HG03159 (cell line): ENCODE results near the gene KCNE4.

Experiments used
- ATAC-seq: cut with Tn5 transposase; IDR thresholded peaks from one replicate; pipeline ENCODE4 v1.9.1; 2021; ENCODE audit warnings: mild to moderate bottlenecking, moderate library complexity; ENCODE audit not compliant: unreplicated experiment

Gene KCNE4

DNA sequence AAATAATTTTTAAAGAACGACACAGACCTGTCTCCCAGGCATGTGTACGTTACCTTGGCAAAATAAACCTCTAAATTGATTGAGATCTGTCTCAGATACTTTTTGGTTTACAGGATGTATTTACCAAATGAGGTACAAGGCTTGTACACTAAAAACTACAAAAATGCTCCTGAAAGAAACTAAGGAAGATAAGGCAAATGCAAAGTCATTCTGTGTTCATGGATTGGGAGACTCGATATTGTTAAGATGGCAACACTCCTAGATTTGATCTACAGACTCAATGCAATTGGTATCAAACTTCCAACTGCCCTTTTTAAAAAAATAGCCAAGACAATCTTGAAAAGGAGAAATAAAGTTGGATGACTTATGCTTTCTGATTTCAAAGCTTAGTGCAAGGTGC is 11.5 kb upstream of the KCNE4 start:
- ATAC-seq, result no peak

DNA sequence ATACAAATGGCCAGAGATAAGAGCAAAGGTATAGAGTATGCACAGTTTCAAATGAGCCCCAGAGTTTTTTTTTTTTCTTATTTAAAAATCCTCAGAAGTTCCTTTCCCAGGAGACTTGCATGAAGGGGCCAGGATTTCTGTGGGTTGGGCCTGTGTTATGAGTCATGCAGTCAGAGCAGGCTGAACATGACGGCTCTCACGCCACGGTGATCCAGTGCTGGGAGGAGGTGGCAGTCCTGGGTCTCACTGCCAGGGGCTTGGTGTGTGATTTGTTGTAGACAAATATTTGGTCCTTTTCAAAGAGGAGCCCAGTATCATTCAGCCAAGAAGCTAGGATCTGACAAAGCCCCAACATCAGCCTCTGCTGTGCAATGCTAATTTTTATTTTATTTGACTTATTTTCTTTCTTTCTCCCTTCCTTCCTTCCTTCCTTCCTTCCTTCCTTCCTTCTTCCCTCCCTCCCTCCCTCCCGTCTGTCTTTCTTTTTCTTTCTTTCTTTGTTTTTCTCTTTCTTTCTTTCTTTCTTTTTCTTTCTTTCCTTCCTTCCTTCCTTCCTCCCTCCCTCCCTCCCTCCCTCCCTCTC is 10.4 kb upstream of the KCNE4 start:
- no peak for ATAC-seq

DNA sequence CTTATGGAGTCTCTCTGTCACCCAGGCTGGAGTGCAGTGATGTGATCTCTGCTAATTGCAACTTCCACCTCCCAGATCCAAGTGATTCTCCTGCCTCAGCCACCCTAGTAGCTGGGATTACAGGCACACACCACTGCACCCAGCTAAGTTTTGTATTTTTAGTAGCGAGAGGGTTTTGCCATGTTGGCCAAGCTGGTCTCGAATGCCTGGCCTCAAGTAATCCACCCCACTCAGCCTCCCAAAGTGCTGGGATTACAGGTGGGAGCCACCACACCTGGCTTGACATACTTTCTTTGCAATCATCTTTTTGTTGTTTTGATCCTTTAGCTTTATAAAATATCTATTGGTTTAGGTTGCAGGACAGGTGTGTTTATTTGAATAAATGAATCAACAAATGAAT is 9.7 kb upstream of the KCNE4 start:
- ATAC-seq, result no peak

DNA sequence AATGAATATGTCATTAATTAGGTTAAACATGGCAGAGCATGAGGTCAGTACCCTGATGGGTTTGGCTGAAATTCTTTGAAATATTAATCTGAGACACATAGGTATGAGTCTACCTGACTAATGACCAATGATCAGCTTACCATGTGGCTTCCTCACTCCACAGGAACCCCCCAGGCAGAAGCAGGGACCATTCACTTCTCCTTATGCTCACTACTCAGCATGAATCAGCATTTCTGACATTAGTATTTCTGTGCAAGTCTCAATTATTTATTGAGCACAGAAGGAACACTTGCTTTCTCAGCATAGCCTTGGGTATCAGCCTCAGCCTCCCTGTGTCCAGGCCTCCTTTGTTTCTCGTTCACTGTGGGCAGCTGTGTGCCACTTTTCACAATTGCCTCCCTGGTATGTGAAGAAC is 9.3 kb upstream of the KCNE4 start:
- ATAC-seq, result no peak

DNA sequence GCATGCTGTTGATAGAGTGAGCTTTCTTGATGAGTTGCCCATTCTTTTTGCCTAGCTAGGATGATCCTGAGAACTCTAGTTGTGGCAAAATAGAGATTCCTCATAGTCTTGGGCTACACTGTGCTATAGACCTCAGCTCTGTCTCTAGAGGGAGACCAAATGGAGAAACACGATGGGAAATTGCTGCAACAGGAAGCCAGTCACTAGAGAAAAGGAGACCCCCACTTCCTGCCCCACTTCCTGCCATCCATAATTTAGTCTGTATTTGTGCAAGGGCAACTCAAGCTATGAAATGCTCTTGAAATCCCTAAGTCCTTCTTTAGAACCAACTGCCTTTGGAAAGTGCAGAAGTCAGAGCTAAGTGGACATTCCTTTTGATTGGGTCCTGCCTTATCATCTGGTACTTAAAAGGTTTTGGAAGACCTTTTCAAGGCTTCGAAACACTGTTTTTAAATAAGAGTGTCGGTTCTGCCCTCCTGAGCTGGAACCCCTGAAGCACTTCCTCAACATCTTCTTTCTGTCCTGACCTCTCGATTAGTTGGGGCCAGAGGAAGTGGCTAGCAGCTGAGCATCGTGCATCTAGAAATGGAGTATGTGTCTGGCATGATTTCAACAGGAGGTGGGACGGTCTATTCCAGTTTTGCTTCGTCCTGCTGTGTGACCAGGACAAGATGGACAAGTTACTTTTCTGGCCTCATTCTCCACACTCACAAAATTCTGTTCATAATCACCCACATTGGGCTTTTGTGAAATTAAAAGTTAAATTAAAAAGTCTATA is 8.6 kb upstream of the KCNE4 start:
- ATAC-seq, result no peak

DNA sequence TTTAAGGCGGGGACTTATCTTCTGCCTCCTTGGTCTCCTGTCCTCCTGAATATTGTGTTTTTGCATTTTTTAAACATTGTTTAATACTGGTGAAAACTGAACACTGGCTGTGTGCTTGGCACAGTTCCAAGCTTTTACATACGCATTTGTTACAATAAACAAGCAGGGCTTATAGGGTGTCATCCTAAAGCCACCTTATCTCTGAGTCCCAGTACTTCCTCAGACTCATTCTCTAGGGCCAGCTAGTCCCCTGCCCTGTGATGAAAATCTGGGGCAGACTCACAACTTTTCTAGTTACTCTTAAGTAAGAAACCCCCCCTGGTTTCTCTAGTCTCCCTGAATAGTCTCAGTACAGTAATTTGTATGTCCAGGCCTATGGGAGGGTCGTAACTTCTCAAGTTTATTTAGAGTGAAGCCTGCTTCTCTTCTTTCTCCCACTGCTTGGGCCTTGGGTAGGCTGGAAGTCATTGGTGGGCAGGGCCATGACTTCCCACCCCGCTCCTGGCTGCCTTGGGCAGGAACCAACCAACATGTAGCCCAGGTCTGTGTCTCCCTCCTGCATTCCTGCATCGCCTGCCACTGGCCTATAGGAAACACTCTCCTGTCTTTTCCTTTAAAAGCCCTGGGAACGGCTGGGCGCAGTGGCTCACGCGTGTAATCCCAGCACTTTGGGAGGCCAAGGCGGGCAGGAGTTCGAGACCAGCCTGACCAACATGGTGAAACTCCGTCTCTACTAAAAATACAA is 7.7 kb upstream of the KCNE4 start:
- ATAC-seq, result no peak

DNA sequence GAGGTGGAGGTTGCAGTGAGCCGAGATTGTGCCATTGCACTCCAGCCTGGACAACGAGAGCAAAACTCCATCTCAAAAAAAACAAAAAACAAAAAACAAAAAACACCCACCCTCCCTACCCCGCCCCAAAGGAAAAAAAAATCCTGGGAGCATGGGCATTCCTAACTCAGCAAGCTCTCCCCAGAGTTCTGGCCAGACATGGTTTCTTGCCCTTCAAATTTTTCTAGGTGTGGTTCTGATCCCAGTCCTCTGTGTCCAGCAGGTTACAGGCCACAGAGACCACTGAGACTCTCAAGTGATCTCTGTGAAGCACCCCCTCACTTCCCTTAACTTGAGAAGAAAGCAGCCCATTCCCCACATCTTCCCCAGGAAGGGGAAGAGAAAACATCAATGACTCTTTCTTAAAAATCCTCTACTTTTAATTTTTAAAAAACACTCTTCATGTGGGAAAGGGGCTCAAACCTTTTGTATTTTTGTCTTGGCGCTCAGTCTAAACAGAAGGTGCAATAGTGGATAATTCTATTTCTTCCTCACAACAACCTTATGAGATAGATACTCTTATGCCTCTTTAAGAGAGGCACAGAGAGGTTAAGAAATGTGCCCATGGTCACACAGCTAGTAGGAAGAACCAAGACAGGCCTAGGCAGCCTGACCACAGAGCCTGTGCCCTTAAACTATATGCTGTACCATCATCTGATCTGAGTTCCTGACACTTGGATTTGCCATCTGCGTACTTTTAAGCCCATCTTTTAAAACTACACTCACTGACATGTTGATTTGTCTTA is 6.9 kb upstream of the KCNE4 start:
- no peak for ATAC-seq

DNA sequence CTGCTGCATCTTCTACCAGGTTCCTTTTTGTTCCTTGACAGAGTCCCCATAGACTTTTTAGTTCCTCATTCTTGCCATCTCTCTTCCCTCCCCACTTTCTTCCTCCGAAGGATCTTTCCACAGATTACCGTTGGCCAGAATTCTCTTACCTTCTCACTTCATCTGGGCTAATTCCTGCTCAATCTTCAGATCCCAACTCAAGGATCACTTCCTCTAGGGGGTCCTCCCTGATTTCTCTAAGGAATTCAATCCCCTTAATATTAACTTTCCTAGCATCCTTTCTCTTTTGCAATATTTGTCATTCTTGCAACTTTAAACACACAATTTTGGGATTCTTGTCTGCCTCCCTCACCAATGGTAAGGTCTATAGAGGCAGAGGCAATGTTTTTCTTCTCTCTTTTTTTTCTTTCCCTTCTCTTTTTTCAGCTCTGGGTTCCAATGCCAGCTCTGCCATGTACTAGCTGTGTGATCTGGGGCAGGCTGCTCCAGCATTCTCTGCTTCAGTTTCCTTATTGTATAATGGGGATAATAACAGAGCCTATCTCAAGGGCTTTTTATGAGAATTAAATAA is 5.4 kb upstream of the KCNE4 start:
- no peak for ATAC-seq

DNA sequence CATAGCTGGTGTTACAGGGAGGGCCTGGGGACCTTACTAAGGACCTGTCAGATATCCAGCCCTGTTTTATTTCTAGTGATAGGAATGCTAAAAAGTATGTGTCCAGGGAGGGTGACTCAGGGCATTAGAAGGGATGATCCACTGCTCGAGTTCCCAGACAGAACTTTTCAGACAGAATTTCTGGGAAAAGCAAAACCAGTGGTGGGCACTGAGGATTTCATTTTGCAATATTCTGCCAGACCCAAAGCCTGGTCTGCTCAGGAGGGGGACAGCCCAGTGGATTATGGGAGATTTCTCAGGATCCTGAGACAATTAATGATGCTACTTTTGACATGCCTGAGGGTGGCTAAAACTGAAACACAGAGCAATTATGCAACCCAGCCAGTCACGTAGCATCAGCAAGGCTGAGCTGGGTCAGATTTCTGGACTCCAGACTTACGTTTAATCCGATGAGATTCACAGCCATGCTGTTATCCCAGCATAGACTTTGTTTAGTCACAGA is 4.7 kb upstream of the KCNE4 start:
- no peak for ATAC-seq

DNA sequence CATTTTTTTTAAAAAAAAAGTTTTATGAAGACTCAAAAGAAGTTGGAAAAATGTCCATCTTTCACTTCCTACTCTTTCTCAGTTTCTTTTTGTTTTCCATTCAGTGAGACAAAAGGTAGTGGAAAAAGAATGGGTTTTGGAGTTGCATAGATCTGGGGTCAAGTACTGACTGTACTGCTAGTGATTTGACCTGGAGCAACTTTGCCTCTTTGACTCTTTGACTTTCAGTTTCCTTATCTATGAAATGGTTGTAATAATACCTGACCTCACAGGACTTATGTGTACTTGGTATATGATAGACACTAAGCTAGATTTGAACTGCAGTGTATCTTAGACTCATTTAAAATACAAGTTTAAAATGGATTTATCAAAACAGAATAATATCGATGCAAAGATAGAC is 3.5 kb upstream of the KCNE4 start:
- no peak for ATAC-seq

DNA sequence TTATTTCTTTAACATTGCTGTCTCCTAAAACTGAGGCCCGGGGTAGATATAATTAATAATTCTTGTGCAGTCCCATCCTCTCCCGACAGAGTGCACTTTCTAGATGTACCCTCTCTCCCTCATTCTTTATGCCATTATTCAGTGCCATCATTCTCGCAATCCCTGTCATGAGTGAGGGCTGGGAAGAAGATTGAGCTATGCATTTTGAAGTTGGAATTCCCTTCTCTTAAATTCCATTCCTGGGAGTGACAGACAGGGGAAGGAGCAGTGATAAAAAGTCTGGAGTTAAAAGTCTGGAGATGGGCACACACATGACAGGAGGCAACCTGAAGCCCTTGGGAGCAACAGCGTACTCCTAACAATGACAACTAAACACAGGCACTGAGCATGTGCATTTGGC is 2.6 kb upstream of the KCNE4 start:
- ATAC-seq, result no peak

DNA sequence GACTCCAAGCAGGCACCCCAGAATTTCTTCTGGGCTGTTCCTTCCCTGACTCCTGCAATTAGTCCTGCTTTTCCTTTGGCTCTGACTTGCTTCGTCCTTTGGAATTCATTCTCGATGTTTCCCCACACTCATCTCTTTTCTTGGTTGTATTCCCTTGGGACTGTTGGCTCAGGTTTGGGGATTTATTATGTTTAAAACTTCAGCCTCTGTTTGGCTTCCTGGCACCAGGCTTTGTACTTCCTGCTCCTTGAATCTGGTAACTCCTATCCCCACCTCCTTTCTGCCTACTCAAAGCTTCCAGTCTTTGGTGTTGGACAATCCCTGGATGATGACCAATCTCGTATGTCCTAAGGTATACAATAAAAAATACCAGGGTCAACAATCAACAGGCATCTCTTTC is 1.8 kb upstream of the KCNE4 start:
- no peak for ATAC-seq

DNA sequence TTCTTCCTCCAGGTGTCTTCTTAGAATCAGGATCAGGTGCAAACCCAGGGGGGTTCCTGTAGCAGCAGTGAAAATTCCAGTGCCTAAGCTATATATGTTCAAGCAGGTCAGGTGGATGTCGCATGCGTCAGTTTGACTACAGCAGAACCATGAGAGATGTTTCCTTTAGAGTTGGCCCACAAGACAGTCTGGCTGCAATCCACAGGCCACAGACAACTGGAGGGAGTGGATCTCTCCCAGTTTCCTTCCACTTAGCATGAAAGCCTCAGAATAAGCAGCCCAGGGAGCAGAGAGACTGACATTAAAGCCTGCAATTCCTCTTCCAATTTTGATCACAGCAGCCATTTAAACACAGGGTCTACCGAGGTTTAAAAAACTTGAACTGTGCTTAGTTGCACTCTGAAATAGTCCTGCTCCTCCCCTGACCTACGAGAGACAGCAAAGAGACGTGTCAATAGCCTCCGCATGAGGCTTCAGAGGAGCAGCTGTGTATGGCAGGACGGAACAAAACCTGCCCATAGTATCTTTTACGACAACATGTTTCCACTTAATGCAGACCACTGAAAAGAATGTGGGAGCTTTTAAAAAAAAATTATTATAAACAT is 988 bp upstream of the KCNE4 start:
- ATAC-seq, result no peak

DNA sequence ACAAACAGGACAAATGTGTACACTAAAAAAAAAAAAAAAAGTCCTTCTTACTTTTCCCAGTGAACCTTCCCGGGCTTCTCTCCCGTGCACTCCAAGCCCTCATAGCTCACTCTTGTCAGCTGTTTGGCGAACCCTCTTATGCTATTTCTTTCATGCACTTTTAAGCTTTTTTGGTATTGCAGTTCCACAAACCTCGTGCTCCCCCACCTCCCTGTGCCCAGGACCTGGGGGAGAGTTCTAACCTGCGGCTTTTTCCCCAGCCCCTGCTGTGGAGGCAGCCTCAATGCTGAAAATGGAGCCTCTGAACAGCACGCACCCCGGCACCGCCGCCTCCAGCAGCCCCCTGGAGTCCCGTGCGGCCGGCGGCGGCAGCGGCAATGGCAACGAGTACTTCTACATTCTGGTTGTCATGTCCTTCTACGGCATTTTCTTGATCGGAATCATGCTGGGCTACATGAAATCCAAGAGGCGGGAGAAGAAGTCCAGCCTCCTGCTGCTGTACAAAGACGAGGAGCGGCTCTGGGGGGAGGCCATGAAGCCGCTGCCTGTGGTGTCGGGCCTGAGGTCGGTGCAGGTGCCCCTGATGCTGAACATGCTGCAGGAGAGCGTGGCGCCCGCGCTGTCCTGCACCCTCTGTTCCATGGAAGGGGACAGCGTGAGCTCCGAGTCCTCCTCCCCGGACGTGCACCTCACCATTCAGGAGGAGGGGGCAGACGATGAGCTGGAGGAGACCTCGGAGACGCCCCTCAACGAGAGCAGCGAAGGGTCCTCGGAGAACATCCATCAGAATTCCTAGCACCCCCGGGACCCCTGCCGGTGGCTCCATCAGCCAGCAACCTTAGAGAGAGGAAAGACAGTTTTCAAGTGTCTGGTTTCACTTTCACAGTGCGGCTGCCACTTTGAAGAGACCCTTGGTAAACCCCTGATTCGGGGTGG is 826 bp downstream of the KCNE4 start:
- ATAC-seq, result no peak

DNA sequence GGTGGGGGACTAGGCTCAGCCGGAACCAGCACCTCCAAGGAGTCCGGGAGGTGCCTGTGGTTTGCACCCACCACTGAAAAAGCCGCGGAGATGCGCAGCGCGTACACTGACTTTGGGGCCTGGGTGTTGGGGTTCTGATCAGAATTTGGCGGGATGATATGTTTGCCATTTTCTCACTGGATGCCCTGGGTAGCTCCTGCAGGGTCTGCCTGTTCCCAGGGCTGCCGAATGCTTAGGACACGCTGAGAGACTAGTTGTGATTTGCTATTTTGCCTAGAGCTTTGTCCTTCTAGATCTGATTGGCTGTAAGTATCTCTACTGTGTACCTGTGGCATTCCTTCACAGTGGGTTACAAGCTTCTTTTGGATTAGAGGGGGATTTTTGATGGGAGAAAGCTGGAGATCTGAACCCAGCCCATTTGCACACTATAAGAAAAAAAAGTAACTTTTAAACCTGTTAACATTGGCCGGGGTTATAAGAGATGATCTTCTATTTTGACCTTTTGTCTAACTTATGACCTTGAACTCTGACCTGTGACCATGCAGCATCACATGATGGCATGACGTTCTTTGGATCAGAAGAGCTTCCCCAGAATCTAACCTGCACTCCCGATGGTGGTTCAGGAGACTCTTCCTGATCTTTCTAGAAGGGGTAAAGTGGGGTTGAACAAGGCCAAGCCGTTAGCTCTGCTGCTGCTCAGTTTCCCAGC is 1.6 kb downstream of the KCNE4 start:
- no peak for ATAC-seq

DNA sequence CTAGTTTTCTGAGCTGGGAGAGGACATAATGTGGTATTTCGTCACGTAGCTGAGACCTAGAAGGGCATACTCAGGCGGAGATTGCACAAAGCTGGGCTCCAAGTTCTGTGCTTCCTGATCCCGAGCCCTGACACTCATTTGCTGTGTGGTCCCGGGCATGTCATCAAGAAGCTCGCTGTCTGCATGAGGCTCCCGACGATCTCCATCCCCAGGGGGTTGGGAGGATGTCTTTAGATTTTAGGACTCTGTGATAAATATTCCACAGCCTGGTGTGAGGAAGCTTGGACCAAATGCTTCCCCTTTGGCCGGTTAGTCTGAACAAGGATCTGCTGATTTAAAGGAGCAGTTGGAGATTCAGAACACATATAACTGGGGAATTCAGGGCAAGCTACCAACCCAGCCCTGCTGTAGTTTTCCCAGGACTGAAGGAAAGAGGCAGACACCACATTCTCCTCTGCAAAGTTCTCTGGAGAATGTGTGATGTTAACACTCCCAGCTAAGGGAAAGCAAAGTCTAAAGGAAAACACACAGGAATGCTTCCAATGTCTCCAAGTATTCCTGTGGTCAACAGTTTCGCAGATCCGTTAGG is 2.3 kb downstream of the KCNE4 start:
- ATAC-seq, result no peak

DNA sequence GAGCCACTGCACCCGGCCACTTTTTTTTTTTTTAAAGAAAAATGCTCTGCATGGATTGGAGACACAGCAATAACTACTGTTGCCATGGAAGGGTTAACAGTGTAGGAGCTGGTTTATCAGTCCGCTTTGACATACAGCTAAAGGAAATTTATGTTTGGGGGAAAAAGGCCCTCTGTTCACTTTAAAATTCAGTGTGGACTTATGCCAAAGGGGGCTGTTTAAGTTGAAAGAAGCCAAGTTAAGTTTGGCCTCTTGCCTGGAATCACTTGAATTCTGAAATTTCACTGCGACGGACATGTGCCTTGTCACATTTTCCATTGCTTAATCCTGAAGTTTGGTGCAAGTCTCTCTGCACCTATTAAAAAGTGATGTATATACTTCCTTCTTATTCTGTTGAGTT is 3.1 kb downstream of the KCNE4 start:
- ATAC-seq, result no peak

DNA sequence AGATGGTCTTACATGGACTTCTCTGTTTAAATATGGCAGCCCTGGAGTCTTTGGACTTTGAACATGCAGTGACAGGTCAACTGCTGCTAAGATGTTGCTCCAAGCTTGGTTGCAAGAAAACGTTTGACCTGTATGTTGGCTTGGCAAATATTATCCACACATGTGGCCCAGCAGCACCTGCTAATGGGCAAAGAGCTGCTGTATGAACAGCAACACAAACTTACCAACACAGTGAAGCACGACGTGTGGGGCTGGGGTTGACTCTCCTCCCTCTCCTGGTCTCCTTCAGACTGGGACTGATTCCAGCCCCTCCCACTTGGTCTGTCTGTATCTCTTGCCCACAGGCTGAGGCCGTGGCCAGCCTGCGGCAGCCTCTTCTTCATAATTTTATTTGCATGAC is 3.8 kb downstream of the KCNE4 start:
- ATAC-seq, result no peak
